ENCODE data around the gene PTPRZ1.

PTPRZ1 gene

DNA sequence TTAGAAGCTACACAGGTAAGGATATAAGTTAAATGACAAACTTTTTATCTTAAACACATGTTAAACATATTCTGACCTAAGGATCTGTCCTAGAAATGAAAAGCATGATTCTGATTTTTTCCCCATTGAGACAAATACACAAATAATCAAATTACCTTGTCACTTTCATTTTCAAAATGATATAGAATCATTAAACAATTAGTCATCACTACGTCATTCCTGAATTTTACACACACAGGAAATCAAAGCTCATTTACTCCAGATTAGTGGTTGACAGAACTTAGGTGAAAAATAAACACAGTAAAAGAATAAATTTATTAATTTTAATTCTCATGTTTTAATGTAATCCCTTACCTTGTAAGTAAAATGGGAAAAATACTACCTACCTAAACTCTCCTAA, 182.1 kb downstream of the PTPRZ1 start:
- DNase-seq (ENCODE audit: low read depth), result no peak

DNA sequence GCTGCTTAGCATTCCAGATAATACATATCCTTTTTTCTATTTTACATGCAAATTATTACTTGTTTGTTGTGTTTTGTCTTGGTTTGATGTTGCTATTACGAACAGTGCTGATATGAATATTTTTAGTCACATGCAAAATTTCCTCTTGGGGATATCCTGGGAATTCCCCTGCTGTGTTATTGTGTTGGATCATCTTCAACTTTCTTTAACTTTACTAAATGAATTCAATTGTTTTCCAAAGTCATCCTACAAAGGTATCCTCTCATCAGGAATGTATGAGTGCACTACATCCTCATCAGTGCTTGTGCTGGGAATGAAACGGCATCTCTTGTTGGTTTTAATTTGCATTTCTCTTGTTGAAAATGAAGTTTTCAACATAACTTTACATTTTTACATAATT, 184.0 kb downstream of the PTPRZ1 start:
- no peak for DNase-seq (ENCODE audit: low read depth)

DNA sequence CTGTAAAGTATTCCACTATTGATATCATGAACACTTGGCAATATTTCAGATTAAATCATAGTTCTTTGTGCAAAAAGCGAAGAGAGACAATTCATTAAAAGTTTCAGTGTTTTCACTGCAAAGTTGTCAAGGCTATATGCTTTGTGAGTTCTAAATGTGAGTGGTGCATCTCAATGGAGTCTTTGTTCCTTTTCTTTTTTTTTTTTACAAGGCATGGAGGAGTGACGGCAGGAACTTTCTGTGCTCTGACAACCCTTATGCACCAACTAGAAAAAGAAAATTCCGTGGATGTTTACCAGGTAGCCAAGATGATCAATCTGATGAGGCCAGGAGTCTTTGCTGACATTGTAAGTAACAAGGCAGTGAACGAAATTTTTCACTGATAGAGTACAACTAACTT, 186.6 kb downstream of the PTPRZ1 start:
- DNase-seq (ENCODE audit: low read depth), result no peak

DNA sequence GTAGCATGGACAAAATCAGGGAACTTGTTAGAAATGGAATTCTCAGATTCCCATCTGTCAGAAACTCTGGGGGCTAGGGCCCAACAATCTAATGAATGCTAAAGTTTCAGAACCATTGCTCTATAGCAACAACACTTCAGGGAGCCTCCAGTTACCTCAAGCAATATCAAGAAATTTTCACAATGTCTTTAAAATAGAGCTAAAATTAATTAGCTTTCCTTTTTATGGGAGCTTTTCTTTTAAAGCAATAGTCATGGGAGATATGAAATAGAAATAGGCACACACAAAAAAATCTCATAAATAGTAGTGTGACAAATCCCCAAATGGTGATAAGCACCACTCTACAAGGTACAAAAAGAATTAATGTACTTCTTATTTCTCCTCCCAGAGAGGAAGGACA, 190.2 kb downstream of the PTPRZ1 start:
- DNase-seq (ENCODE audit: low read depth), result no peak

DNA sequence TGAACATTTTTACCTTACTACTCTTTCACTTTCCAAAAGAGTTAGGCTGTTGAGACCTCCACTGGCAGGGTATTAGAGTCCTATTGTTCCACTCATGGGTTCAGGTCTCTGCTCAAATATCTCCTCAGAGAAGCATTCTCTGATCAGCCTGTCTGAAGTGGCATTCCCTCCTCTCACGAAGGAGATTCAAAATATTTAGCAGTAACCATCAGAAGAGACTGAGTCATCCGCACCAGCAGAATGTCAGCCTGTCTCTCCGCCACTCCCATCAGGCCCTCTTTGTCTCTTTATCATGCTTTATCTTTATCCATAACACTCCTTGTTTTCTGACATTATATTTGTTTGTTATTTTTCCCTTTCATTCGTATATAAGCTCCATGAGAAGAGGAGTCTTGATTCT, 192.0 kb downstream of the PTPRZ1 start:
- no peak for DNase-seq (ENCODE audit: low read depth)

DNA sequence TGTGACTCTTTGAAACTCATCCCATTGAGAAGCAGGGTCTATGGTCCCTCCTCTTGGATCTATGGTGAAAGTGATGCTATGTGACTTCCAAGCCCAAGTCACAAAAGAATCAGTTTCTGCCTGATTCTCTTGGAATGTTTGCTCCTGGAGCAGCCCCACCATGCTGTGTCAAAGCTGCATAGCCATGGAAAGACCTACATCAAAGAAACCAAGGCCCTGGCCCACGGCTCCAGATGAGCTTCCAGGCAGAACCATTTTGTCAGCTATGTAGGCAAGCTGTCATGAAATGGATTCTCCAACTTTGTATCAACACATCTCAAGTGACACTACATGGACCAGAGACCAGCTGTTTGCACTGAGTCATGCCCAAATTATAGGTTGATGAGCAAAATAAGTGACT, 194.1 kb downstream of the PTPRZ1 start:
- DNase-seq (ENCODE audit: low read depth), result no peak

DNA sequence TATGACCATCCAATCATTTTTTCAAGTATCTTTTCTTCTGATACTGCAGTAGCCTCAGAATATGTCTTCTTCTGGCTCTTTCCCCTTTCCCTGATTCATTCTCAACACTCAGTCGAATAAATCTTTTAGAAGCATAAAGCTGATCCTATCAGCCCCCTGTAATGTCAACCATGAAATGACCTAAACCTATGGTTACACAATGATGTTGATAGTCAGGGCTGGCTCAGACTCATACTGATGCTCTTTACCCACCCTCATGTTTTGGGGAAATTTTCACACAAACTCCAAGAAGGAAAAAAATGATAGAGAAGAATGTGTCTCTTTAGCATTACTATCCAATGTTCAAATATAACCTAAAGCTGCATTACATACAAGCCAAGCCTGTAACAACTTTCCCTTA, 195.1 kb downstream of the PTPRZ1 start:
- DNase-seq (ENCODE audit: low read depth), result no peak

DNA sequence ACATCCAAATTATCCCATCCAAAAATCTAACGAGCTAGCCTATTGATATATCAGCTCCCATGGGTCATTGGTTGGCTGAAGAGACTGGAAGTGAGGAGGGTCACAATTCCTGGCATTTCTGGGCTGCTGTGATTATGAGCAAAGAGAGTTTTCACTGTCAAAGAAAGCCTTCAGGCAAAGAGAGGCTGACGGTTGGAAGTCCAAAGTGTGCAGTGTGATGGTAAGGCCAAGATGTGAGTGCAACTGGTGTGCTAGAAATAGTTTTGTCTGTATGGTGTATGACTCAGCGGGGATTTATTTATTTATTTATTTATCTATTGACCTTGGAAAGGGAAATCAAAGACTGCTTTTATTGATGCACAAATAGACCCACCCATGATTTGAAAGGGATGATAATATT, 196.0 kb downstream of the PTPRZ1 start:
- no peak for DNase-seq (ENCODE audit: low read depth)

DNA sequence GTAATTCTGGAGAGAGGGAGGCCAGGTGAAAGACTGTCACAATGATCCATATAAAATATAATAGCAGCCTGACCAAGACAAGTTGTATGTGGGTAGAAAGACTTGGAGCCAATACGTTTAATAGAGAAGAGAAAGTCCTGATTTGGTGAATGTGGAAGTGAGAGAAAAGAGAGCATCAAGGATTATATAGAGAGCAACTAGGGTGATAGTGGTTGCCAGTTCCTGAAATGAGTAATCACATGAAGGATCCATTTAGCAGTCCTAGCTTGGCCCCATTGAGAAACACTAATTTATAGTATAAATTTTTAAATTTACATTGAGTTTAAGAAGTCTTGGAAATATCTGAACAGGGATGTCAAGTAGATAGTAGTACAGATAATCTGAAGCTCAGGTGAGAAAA, 197.1 kb downstream of the PTPRZ1 start:
- no peak for DNase-seq (ENCODE audit: low read depth)

DNA sequence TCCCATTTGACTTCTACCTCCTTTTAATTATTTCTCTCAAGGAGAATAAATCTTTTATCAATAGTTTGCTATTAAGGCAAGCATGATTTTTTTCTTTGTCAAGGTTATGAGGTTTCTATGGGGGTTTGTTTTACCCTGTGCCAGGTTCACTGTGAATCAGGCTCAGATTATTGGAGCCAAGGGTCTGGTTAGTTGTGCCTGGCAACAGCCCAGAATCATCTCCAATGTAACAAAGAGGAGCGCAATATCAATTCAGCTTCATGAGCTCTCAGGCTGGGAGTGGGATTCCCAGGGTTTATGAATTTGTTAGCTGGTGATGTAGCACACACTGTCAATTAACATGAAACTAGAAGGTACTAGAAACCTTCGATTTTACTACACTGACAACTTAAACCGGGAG, 197.9 kb downstream of the PTPRZ1 start:
- DNase-seq (ENCODE audit: low read depth), result no peak

DNA sequence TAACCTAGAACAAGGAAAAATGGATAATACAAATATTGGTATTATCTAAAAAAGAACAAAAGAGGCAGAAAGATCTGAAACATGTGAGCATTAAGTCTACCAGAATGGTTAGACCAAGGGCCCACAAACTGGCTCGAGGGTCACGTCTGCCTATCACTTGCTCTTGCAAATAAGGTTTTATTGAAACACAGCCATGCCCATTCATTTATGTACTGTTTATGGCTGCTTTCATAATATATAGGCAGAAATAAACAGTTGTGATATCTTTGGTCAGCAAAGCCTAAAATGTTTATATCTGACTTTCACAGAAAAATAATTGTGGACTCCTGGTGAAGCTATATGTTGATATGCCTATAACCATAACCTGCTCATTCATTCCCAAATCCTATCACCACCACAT, 199.3 kb downstream of the PTPRZ1 start:
- no peak for DNase-seq (ENCODE audit: low read depth)

DNA sequence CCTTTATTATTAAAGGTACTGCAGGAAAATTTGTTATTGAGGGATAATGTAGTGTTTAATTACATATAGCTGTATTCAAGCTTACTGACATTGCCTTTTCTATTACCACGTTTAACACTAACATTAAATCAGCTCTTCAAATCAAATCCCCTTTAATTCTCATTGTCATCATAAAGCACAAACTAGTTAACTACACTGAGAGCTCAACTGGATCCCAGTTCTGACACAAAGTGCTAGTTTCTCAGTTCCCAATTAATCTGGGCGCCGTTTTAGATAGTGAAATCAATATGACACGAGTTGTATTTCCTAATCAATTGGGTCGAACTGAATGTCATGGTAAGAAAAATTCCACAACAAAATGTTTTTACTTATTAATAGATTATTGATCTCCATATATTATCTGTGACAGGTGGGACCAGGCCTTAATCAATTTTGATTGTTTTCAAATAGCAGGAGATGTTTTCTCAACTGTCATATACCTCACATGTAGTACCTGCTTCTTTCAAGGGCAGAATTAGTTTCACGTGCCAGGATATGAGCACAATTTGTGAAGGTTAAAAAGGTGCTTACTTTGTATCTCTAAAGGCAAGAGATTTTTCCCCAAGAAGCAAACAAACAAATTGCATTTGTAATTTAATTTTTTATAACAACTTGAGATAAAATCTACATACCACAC, 200.1 kb downstream of the PTPRZ1 start:
- no peak for DNase-seq (ENCODE audit: low read depth)

DNA sequence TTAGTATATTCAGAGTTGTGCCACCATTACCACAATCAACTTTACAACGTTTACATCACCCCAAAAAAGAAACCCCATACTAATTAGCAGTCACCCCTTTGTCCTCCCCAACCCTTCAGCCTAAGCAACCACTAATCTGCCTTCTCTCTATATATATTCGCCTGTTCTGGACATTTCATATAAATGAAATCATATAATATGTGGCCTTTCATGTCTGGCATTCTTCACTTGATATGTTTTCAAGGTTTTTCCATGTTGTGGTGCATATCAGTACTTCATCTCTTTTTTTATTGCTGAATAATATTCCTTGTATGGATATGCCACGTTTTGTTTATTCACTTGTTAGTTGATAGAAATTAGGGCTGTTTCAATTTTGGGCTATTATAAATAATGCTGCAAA, 200.7 kb downstream of the PTPRZ1 start:
- DNase-seq (ENCODE audit: low read depth), result no peak

DNA sequence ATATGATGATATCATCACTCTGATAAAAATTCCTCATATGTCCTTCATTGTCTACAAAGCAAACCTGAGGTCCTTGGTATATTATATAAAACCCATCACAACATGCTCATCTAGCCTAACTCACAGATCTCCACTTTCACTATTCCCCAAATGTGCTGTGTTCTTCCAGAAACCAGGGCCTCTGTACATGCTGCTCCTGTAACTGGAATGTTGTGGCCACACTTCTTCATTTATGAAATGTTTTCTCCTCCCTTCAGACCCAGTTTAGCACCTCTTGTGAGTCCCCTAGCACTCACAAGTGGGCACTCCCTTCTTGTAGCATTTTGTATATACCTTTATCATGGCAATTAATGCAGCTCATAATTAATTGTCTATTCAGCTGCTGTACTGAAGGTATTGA, 209.2 kb downstream of the PTPRZ1 start:
- DNase-seq (ENCODE audit: low read depth), result no peak

DNA sequence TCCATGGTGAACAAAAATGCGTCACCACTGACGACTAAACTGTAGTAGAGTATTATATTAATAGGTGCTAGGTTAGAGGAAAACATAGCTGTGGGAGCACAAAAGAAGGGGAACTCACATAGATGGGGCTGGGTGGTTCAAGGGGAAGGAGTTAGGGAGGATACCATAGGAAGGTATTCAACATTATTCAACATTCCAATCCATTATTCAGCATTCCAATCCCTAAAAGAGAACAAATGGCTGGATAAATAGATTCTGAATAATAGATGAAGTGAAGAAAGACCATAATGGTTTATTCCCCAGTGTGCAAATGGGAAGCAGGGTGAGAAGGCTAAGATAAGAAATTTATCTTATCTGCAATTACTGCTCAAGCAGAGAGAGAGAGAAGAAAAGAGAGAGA, 209.7 kb downstream of the PTPRZ1 start:
- DNase-seq (ENCODE audit: low read depth), result no peak

DNA sequence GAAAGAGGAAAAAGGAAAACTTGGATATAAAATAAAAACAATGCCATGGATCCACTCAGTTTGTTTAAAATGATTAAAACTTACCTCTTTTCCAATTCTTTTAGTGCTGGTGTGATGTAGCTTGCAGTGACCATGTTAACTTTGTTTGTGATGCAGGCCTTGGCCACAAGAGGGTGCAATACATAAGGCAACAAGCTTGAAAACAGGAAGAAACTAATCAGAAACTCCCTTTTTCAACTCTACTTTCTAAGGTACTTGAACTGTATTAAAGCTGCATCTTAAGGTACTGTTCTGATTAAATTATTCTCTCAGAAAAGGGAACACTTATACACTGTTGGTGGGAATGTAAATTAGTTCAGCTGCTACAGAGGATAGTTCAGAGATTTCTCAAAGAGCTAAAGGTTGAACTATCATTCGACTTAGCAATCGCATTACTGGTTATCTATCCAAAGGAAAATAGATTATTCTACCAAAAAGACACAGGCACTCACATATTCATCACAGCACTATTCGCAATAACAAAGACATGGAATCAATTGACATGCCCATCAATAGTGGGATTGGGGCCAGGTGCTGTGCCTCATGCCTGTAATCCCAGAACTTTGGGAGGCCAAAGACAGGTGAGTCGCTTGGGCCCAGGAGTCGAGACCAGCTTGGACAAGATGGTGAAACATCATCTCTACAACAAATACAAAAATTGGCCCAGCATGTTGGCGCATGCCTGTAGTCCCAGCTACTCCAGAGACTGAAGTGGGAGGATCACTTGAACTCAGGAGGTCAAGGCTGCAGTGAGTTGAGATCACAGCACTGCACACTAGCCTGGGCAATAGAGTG, 220.2 kb downstream of the PTPRZ1 start:
- no peak for DNase-seq (ENCODE audit: low read depth)

DNA sequence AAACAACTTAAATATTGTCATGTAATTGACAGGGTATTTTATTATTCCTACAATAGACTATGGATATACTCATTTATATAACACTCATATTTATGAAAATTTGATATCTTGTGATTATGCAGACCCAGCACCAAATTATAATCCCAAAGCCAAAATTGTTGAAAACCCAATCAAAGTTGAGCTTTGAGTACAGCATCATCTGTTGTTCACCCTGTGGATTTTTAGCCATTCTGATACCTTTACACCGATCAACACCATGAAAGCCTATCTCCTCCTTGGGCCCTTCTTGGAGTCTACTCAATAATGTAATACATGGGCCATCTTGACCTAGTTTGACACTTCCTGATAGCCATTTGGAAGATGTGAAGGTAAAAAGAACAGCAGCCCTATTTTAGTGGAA, 221.6 kb downstream of the PTPRZ1 start:
- no peak for DNase-seq (ENCODE audit: low read depth)

DNA sequence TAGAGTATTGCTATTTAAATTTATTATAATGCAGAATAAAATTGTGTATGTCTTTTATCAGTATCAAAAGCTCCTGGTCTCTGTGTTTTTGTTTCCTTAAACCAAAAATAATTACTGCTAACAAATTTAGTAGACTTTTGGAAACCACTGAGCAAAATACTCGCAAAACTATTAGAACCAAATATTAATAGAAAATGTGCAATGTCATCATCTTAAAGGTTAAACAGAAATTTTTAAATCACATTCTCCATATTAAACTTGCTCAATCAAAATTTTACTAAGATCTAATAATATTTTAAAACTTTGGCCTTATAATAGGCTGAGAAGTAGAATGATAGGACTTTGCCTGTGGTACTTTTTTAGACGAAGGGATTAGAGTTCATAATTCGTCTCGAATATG, 222.7 kb downstream of the PTPRZ1 start:
- DNase-seq (ENCODE audit: low read depth), result no peak

DNA sequence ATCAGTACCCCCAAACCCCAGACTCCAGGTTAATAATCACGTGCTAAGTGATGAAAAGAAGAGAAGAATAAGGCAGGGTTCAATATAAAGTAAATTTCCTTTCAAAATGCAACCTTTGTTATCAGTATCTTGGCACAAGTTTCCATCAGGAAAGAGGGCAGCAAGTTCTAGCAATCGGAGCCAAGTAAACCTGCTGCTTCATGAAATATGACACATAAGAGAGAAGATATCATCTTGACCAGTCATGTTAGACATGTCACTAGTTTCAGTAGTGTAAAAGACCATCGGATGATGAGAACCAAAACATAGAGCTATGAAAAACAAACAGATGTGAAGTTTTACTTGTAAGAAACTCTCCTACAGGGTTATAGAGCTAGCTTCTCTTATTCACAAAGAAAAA, 227.1 kb downstream of the PTPRZ1 start:
- no peak for DNase-seq (ENCODE audit: low read depth)

DNA sequence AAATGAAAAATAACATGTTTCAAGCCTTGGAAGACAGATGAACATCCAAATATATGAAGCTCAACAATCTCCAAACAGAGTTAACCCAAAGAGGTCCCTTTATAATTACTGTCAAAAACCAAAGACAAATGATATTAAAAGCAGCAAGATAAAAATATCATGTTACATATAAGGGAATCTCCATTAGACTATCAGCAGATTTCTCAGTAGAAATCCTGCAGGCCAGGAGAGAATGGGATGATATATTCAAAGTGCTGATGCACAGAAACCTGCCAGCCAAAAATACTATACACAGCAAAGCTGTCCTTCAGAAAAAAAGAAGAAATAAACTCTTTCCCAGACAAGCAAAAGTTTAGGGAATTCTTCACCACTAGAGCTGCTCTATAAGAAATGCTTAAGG, 230.1 kb downstream of the PTPRZ1 start:
- DNase-seq (ENCODE audit: low read depth), result no peak
